KMS-11 (cell line): ENCODE results near the gene SLC39A13.

Experiments used
- H2AFZ ChIP-seq: fragments of 200-600 bp; sonication (generic); 2 replicates; pipeline ENCODE4 v1.6.1; 2016; ENCODE audit warnings: antibody characterized with exemption, mixed run types, low read depth
- H3K27ac ChIP-seq: fragments of 200-600 bp; sonication (generic); 2 replicates; pipeline ENCODE4 v1.6.1; 2016; ENCODE audit warnings: mild to moderate bottlenecking, mixed run types
- H3K27me3 ChIP-seq: fragments of 200-600 bp; sonication (generic); 2 replicates; pipeline ENCODE4 v1.6.1; 2017; ENCODE audit warnings: mild to moderate bottlenecking, low read depth, mixed run types, moderate library complexity; ENCODE audit not compliant: insufficient read depth
- H3K36me3 ChIP-seq: fragments of 200-600 bp; sonication (generic); 2 replicates; pipeline ENCODE4 v1.6.1; 2017; ENCODE audit warnings: mild to moderate bottlenecking, mixed run types; ENCODE audit not compliant: insufficient read depth
- H3K4me1 ChIP-seq: fragments of 200-600 bp; sonication (generic); 2 replicates; pipeline ENCODE4 v1.6.1; 2016; ENCODE audit warnings: mild to moderate bottlenecking, low read depth, mixed run types; ENCODE audit not compliant: poor library complexity, severe bottlenecking
- H3K4me2 ChIP-seq: fragments of 200-600 bp; sonication (generic); 2 replicates; pipeline ENCODE4 v1.7.0; 2016; ENCODE audit warnings: mild to moderate bottlenecking, mixed run types
- H3K4me3 ChIP-seq: fragments of 200-600 bp; sonication (generic); IDR thresholded peaks from 2 replicates; pipeline ENCODE4 v1.6.1; 2017; ENCODE audit warnings: low read depth, low read length, mixed read lengths; ENCODE audit not compliant: insufficient read depth
- H3K79me2 ChIP-seq: fragments of 200-600 bp; sonication (generic); 2 replicates; pipeline ENCODE4 v1.6.1; 2016; ENCODE audit warnings: low read depth, mixed run types; ENCODE audit not compliant: insufficient read depth
- H3K9ac ChIP-seq: fragments of 200-600 bp; sonication (generic); 2 replicates; pipeline ENCODE4 v1.6.1; 2016; ENCODE audit warnings: mild to moderate bottlenecking, mixed run types
- H4K20me1 ChIP-seq: fragments of 200-600 bp; sonication (generic); 2 replicates; pipeline ENCODE4 v1.6.1; 2016; ENCODE audit warnings: mild to moderate bottlenecking, mixed run types; ENCODE audit not compliant: insufficient read depth
- TF ChIP-seq, protein P1 (sequence below): fragments of 200-600 bp; sonication (generic); conservative IDR thresholded peaks from 2 replicates; pipeline ENCODE4 v1.6.1; 2017; ENCODE audit warnings: low read depth, mild to moderate bottlenecking, antibody characterized with exemption, low read length, moderate library complexity, mixed read lengths

Gene SLC39A13

GRCh38 chr11:47440054-47440476 is 31.7 kb downstream of the SLC39A13 start:
- H3K36me3 ChIP-seq: no peaks in the 10 kb centered on the region
- no peak overlapping the region for H2AFZ ChIP-seq
- H4K20me1 ChIP-seq: no peaks in the 10 kb centered on the region
- no peaks in the 10 kb centered on the region for H3K4me1 ChIP-seq
- H3K4me2 ChIP-seq: no peak overlapping the region
- H3K27me3 ChIP-seq: no peaks in the 10 kb centered on the region
- no peaks in the 10 kb centered on the region for H3K79me2 ChIP-seq
- TF ChIP-seq, protein P1, sequence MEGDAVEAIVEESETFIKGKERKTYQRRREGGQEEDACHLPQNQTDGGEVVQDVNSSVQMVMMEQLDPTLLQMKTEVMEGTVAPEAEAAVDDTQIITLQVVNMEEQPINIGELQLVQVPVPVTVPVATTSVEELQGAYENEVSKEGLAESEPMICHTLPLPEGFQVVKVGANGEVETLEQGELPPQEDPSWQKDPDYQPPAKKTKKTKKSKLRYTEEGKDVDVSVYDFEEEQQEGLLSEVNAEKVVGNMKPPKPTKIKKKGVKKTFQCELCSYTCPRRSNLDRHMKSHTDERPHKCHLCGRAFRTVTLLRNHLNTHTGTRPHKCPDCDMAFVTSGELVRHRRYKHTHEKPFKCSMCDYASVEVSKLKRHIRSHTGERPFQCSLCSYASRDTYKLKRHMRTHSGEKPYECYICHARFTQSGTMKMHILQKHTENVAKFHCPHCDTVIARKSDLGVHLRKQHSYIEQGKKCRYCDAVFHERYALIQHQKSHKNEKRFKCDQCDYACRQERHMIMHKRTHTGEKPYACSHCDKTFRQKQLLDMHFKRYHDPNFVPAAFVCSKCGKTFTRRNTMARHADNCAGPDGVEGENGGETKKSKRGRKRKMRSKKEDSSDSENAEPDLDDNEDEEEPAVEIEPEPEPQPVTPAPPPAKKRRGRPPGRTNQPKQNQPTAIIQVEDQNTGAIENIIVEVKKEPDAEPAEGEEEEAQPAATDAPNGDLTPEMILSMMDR: no peak
- H3K9ac ChIP-seq: no peak overlapping the region
- no peak overlapping the region for H3K4me3 ChIP-seq
- no peak overlapping the region for H3K27ac ChIP-seq

DNA sequence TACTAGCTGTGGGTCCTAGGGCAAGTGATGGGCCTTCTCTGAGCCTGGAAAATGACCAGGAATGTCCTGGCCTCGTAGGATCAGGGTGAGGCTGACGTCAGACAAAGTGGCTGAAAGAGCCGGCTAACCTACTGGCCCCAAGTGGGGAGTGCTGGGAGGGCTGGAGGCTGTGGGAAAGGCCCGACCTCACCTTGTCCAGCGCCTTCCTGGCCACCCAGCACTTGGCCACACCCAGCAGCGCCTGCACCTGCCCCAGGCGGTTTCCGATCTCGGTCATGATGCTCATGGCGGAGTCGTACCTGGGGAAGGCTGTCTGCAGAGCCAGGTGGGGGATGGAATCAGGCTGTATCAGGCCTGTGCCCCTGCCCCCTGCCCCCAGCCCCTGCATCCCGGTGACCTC is 33.0 kb downstream of the SLC39A13 start:
- no peak overlapping the region for H3K4me3 ChIP-seq
- H2AFZ ChIP-seq: no peak overlapping the region
- no peaks in the 10 kb centered on the region for H3K4me1 ChIP-seq
- no peaks in the 10 kb centered on the region for H3K36me3 ChIP-seq
- no peak overlapping the region for H3K27ac ChIP-seq
- H3K9ac ChIP-seq: no peak overlapping the region
- H3K4me2 ChIP-seq: no peak overlapping the region
- no peaks in the 10 kb centered on the region for H4K20me1 ChIP-seq
- H3K27me3 ChIP-seq: no peaks in the 10 kb centered on the region
- no peaks in the 10 kb centered on the region for H3K79me2 ChIP-seq
- TF ChIP-seq, protein P1: no peak

DNA sequence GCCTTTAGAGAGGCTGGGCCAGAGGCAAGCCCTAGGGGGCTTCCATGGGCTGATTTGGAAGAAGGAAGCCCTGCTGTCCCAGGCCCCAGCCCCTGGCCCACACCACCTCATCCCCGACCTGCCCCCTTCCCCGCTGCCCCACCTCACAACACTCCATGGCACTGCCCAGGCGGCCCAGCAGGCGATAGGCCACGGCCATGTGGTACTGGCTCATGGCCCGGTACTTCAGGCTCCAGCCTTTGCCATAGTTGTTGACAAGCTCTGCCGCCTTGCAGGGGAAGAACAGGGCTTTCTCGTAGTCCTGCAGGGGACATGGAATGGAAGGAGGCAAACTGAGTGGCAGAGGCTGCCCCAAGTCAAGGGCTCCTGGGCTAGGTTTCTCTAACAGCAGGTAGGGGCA is 34.1 kb downstream of the SLC39A13 start:
- Histone ChIP-seq H3K9ac (no peak overlapping the region), H3K27ac (no peak overlapping the region), H3K4me1 (no peaks in the 10 kb centered on the region), H3K4me2 (no peak overlapping the region), H3K36me3 (no peaks in the 10 kb centered on the region), H3K27me3 (no peaks in the 10 kb centered on the region), H2AFZ (no peak overlapping the region), H3K79me2 (no peaks in the 10 kb centered on the region), H4K20me1 (no peaks in the 10 kb centered on the region), H3K4me3 (no peak overlapping the region)
- TF ChIP-seq, protein P1: no peak

DNA sequence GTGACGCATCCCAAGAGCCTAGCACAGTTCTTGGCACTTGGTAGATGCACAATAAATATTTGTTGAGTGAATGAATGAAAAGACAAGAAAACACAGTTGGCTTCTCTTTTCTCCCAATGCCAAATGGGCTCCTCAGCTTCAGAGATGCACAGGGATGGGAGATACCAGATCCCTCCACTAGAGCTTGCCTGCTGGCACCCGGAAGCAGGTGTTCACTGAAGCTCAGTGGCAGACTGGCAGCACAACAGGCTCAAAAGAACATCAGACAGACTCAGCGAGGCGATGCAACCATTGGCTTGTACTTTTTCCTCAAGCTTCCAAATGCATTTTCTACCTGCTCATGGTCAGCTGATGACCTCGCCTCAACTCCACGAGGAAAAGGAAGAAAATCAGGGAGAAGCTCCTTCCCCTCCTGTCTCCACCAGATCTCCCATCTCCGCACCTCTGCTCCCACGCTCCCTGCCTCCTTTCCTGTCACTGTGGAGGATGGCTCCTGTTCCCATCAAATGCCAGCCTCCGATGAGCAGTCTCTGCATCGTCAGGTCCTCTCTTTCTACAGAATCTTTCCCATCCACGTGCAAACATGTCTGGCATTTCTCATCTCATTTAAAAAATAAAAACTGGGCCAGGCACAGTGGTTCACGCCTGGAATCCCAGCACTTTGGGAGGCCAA is 34.8 kb downstream of the SLC39A13 start:
- Histone ChIP-seq H3K79me2 (no peaks in the 10 kb centered on the region), H2AFZ (no peak overlapping the region)

More for the DNA sequence above, 34.8 kb downstream of the SLC39A13 start:
- H3K4me2 ChIP-seq: no peak overlapping the region
- H3K27me3 ChIP-seq: no peaks in the 10 kb centered on the region
- H3K9ac ChIP-seq: no peak overlapping the region
- no peaks in the 10 kb centered on the region for H3K4me1 ChIP-seq
- TF ChIP-seq, protein P1: no peak
- no peaks in the 10 kb centered on the region for H4K20me1 ChIP-seq
- H3K36me3 ChIP-seq: no peaks in the 10 kb centered on the region
- H3K4me3 ChIP-seq: no peak overlapping the region
- no peak overlapping the region for H3K27ac ChIP-seq
